ENCODE measurements around the gene TMEM44. TPM values are rescaled to one million over a fixed set of nuclear protein-coding genes. Genes with fewer than 3 reads are reported as not detected.

The TMEM44 gene
- total RNA-seq, 1 donor: 18.8 TPM

GRCh38 chr3:194604837-194605236 is 28.4 kb downstream of the TMEM44 start:
- peak; percentile 52 for TF ChIP-seq CTCF (IDR thresholded peaks at IDR 0.05; ENCODE audit: extremely low read depth, low read depth, low read length)
- H3K9me3 ChIP-seq (ENCODE audit: low read depth, low read length): no peaks in the 10 kb centered on the region
- peak; percentile 63 for DNase-seq (ENCODE audit: insufficient read length, low spot score, missing footprints)
- no peak overlapping the region for H3K4me2 ChIP-seq (ENCODE audit: insufficient read depth, low read length)
- no peaks in the 10 kb centered on the region for H3K79me2 ChIP-seq (ENCODE audit: insufficient read depth, low read length)
- H2AFZ ChIP-seq (ENCODE audit: low read length): no peak overlapping the region
- H3K27ac ChIP-seq (ENCODE audit: low read depth, low read length): no peak overlapping the region
- no peak overlapping the region for H3K4me3 ChIP-seq (ENCODE audit: insufficient read depth, low read length)
- no peaks in the 10 kb centered on the region for H4K20me1 ChIP-seq (ENCODE audit: insufficient read depth, low read length)
- H3K27me3 ChIP-seq (ENCODE audit: insufficient read depth, low read length): no peaks in the 10 kb centered on the region
- peaks cover 37% of the 10 kb centered on the region for H3K36me3 ChIP-seq (ENCODE audit: insufficient read depth, low read length)
- H3K4me1 ChIP-seq (ENCODE audit: insufficient read depth, low read length): no peaks in the 10 kb centered on the region

GRCh38 chr3:194604126-194604525 is 29.1 kb downstream of the TMEM44 start:
- H3K4me3 ChIP-seq (ENCODE audit: insufficient read depth, low read length): no peak overlapping the region
- peaks cover 32% of the 10 kb centered on the region for H3K36me3 ChIP-seq (ENCODE audit: insufficient read depth, low read length)
- no peaks in the 10 kb centered on the region for H4K20me1 ChIP-seq (ENCODE audit: insufficient read depth, low read length)
- no peak overlapping the region for H3K4me2 ChIP-seq (ENCODE audit: insufficient read depth, low read length)
- no peak for TF ChIP-seq CTCF (IDR thresholded peaks at IDR 0.05; ENCODE audit: extremely low read depth, low read depth, low read length)
- no peak for DNase-seq (ENCODE audit: insufficient read length, low spot score, missing footprints)
- H3K27ac ChIP-seq (ENCODE audit: low read depth, low read length): no peak overlapping the region
- no peaks in the 10 kb centered on the region for H3K79me2 ChIP-seq (ENCODE audit: insufficient read depth, low read length)
- no peaks in the 10 kb centered on the region for H3K9me3 ChIP-seq (ENCODE audit: low read depth, low read length)
- peaks cover 3% of the 10 kb centered on the region for H3K4me1 ChIP-seq (ENCODE audit: insufficient read depth, low read length)
- H3K27me3 ChIP-seq (ENCODE audit: insufficient read depth, low read length): no peaks in the 10 kb centered on the region
- no peak overlapping the region for H2AFZ ChIP-seq (ENCODE audit: low read length)

GRCh38 chr3:194602669-194603171 is 30.5 kb downstream of the TMEM44 start:
- Histone ChIP-seq H3K27me3 (ENCODE audit: insufficient read depth, low read length) (no peaks in the 10 kb centered on the region), H2AFZ (ENCODE audit: low read length) (no peak overlapping the region), H3K4me2 (ENCODE audit: insufficient read depth, low read length) (no peak overlapping the region), H4K20me1 (ENCODE audit: insufficient read depth, low read length) (no peaks in the 10 kb centered on the region), H3K79me2 (ENCODE audit: insufficient read depth, low read length) (no peaks in the 10 kb centered on the region), H3K4me3 (ENCODE audit: insufficient read depth, low read length) (no peak overlapping the region), H3K9me3 (ENCODE audit: low read depth, low read length) (no peaks in the 10 kb centered on the region), H3K36me3 (ENCODE audit: insufficient read depth, low read length) (peaks cover 30% of the 10 kb centered on the region), H3K27ac (ENCODE audit: low read depth, low read length) (no peak overlapping the region), H3K4me1 (ENCODE audit: insufficient read depth, low read length) (peaks cover 14% of the 10 kb centered on the region)
- peak; percentile 49 for DNase-seq (ENCODE audit: insufficient read length, low spot score, missing footprints)
- peak; percentile 18 for TF ChIP-seq CTCF (IDR thresholded peaks at IDR 0.05; ENCODE audit: extremely low read depth, low read depth, low read length)

GRCh38 chr3:194598771-194599557 is 34.3 kb downstream of the TMEM44 start:
- H4K20me1 ChIP-seq (ENCODE audit: insufficient read depth, low read length): no peaks in the 10 kb centered on the region
- no peak overlapping the region for H2AFZ ChIP-seq (ENCODE audit: low read length)
- TF ChIP-seq CTCF (IDR thresholded peaks at IDR 0.05; ENCODE audit: extremely low read depth, low read depth, low read length): no peak
- peak overlapping the region; percentile 23 for H3K4me3 ChIP-seq (ENCODE audit: insufficient read depth, low read length)
- peaks cover 23% of the 10 kb centered on the region for H3K4me1 ChIP-seq (ENCODE audit: insufficient read depth, low read length)
- H3K4me2 ChIP-seq (ENCODE audit: insufficient read depth, low read length): peak overlapping the region; percentile 56
- no peaks in the 10 kb centered on the region for H3K9me3 ChIP-seq (ENCODE audit: low read depth, low read length)
- H3K79me2 ChIP-seq (ENCODE audit: insufficient read depth, low read length): no peaks in the 10 kb centered on the region
- DNase-seq (ENCODE audit: insufficient read length, low spot score, missing footprints): peak; percentile 94
- H3K36me3 ChIP-seq (ENCODE audit: insufficient read depth, low read length): peaks cover 24% of the 10 kb centered on the region
- peak overlapping the region; percentile 92 for H3K27ac ChIP-seq (ENCODE audit: low read depth, low read length)
- H3K27me3 ChIP-seq (ENCODE audit: insufficient read depth, low read length): no peaks in the 10 kb centered on the region
